Putamen (tissue), 1 donor: Measurements from ENCODE around the gene ARHGAP5.
"Not testable (repeated sequence)": the region's sequence is repeated elsewhere in the genome, so short reads cannot be mapped to it uniquely, and the experiment has no call there.

Experiments used
- DNase-seq: peaks from one replicate; pipeline ENCODE4 v3.0.0-alpha.2; 2016; ENCODE audit warnings: low spot score

Gene ARHGAP5

DNA sequence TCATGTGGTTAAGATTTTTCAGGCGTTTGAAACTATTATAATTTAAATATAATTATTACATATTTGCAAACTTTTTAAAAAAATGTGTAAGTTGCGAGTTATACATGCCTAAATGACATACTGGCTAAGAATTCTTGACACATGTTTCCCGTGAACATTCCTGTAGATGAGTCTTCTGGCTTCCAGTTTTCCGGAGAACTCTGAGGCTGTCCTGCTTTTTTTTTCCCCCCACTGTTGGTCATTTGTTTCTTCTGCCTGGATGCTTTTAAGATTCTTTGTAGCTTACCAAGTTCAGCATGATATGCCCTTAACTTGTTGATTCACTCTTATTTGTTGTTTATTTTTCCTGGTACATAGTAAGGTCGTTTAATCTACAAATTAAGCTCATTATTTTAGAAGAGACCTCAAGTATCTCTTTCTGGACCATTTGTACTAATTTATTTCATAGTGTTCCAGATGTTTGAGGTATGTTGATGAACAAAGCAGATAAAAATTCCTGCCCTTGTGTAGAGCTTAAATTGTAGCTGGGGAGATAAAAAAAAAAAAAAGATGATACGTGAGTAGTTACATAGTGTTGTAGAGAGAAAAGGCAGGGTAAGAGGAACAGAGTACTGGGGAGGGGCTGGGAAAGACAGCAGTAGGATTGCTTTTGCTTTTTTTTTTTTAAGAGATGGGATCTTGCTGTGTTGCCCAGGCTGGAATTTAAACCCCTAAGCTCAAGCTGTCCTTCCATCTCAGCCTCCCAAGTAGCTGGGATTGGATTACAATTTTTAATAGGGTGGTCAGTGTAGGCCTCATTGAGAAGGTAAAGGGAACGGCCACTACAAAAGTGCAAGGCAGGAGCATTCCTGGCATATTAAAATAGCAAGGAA, 32.8 kb downstream of the ARHGAP5 start:
- DNase-seq, result no peak

DNA sequence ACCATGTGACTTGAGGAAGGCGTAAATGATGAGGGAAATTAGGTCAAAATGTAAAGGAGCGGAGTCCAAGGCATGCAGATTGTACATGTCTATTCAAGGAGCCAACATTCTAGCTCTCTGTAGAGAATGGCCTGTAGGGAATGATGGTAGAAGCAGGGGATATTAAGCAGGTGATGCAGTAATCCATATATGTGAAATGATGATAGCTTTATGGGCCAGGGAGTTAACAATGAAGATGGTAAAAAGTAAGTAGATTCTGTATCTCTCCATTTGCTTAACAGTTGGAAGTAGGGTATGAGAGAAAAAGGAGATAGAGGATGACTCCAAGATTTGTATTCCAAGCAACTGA, 33.4 kb downstream of the ARHGAP5 start:
- DNase-seq, result no peak

DNA sequence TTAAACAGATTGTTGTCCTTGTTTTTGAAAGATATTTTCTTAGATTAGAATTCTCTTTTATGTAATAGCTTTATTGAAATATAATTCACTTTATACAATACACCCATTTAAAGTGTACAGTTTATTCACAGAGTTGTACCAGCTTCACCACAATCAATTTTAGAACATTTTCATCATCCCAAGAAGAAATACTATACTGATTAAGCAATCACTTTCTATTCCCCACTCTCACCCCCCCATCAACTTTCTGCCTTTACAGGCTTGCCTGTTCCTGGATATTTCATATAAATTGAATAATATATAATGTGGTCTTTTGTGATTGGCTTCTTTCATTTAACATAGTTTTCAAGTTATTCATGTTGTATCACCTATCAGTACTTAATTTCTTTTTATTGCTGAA, 44.4 kb downstream of the ARHGAP5 start:
- DNase-seq, result no peak

DNA sequence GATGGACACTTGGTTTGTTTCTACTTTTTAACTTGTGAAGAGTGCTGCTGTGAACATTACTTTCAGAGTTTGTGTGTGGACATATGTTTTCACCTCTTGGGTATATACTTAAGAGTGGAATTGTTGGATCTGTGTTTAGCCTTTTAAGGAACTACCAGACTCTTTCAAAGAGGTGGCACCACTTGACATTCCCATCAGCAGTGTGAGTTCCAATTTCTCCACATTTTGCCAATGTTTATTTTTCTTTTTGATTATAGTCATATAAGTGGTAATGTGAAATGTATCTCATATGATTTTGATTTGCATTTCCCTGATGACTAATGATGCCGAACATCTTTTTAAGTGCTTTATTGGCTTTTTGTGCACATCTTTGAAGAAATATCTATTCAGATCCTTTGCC, 44.8 kb downstream of the ARHGAP5 start:
- DNase-seq, result no peak

DNA sequence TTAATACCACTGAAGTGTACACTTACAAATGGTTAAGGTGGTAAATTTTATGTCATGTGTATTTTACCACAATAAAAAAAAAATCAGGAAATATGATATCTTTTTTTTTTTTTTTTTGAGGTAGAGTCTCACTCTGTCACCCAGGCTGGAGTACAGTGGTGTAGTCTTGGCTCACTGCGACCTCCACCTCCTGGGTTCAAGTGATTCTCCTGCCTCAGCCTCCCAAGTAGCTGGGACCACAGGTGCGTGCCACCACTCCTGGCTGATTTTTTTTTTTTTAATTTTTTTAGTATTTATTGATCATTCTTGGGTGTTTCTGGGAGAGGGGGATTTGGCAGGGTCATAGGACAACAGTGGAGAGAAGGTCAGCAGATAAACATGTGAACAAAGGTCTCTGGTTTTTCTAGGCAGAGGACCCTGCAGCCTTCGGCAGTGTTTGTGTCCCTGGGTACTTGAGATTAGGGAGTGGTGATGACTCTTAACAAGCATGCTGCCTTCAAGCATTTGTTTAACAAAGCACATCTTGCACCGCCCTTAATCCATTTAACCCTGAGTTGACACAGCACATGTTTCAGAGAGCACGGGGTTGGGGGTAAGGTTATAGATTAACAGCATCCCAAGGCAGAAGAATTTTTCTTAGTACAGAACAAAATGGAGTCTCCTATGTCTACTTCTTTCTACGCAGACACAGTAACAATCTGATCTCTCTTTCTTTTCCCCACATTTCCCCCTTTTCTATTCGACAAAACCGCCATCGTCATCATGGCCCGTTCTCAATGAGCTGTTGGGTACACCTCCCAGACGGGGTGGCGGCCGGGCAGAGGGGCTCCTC, 50.0 kb downstream of the ARHGAP5 start:
- not testable (repeated sequence) for DNase-seq

DNA sequence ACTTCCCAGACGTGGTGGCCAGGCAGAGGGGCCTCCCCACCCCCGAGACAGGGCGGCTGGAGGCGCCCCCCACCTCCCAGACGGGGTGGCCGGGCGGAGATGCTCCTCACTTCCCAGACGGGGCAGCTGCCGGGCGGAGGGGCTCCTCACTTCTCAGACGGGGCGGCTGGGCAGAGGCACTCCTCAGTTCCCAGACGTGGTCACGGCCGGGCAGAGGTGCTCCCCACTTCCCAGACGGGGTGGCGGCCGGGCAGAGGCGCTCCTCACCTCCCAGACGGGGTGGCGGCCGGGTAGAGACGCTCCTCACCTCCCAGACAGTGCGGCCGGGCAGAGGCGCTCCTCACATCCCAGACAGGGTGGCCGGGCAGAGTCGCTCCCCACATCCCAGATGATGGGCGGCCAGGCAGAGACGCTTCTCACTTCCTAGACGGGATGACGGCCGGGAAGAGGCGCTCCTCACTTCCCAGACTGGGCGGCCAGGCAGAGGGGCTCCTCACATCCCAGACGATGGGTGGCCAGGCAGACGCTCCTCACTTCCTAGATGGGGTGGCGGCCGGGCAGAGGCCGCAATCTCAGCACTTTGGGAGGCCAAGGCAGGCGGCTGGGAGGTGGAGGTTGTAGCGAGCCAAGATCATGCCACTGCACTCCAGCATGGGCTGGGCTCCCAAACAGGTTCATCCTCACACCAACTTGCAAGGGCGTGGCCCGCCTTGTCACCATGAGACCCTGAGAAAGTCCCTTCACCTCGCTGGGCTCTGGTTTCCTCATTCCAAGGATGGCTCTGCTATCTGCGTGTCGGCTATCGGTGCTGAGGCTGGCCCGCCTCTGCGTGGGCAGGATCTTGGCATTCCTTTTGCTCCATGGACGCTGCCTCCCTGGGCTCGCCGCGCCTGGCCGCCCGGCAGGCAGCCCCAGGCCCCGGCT, 50.9 kb downstream of the ARHGAP5 start:
- not testable (repeated sequence) for DNase-seq

DNA sequence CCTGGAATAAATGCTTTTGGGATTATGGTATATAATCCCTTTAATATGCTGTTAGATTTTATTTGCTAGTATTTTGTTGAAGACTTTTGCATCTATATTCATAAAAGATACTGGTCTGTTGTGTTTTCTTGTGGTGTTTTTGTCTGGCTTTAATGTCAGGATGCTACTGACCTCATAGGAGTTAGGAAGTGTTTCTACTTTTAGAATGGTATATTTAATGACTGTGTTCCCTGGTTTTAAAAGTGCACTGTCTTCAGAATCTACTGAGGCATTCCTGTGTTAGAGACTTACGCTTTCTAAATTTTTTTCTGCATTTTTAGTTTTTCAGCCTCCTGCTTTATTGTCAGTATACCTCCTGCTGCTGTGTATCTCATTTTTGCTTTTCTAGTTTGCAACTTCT, 51.6 kb downstream of the ARHGAP5 start:
- no peak for DNase-seq

DNA sequence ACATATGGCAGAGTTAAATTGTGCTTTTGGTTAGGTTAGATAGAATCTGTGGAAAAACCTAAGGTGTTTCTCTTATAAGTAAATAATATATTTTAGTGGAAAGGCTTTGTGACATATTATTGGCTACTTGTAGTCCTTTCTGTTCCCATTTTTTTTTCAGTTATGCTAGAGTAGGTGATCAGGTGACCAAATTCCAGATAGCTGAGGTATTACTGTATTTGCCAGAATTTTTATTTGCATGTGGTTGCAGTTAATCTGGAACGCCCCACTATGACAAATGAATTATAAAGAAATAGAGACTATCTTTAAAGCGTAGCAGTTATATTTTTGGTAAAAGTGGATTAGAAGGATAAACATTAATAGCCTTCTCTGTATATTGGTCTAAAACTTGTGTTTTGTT, 52.0 kb downstream of the ARHGAP5 start:
- no peak for DNase-seq

DNA sequence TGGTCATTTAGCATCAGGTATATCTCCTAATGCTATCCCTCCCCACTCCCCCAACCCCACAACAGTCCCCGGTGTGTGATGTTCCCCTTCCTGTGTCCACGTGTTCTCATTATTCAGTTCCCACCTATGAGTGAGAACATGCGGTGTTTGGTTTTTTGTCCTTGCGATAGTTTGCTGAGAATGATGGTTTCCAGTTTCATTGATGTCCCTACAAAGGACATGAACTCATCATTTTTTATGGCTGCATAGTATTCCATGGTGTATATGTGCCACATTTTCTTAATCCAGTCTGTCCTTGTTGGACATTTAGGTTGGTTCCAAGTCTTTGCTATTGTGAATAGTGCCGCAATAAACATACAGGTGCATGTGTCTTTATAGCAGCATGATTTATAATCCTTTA, 54.6 kb downstream of the ARHGAP5 start:
- DNase-seq, result not testable (repeated sequence)

DNA sequence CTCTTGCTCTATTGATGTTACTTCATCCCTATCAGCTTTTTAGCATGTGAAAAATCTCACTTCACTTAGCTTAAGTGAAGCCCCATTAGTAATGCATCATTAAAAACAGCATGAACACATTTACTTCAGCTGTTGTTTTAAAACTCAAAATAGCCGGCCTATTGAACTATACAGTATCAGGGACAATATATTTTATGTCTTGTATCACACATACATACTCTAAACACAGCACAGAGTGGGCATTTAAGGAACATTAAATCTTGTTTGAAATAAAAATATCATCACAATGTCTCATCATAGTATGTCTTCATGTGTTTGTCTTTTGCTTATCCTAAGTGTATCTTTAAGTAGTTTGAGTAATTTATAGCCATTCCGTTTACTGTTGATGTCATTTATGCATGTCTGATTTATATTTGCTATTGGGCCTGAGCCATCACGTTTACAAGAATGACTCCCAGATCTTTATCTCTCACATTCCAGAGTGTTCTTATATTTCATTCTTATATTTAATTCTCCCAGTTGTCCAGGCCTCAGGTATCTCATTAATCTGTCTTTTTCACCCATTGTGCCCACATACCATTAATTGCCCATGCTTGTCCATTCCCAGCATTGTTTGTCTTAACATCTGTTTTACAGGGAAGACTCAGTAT, 57.5 kb downstream of the ARHGAP5 start:
- no peak for DNase-seq

DNA sequence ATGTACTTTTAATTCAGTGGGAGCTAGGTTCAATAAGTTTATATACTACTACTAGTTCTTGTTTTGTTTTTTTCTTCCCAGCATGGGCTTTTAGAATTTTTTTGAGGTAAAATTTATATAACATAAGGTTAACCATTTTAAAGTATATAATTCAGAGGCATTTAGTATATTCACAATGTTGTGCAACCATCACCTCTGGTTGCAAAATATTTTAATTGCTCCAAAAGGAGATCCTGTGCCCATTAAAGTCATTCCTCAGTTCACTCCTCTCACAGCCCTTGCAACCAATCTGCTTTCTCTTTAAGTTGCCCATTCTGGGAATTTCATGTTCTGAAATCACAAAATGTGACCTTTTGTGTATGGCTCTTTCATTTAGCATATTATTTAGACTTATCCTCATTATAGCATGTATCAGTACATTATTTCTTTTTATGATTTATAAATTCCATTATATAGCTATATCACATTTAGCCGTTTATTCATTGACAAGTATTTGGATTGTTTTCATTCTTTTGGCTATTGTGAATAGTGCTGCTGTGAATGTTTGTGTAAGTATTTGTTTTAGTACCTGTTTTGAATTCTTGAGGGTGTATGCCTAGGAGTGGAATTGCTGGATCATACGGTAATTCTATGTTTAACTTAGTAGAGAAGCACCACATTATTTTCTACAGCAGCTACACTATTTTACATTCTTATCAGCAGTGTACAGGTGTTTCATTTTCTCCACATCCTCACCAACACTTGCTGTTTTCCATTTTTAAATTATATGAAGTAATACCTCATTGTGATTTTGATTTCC, 59.1 kb downstream of the ARHGAP5 start:
- DNase-seq, result no peak

DNA sequence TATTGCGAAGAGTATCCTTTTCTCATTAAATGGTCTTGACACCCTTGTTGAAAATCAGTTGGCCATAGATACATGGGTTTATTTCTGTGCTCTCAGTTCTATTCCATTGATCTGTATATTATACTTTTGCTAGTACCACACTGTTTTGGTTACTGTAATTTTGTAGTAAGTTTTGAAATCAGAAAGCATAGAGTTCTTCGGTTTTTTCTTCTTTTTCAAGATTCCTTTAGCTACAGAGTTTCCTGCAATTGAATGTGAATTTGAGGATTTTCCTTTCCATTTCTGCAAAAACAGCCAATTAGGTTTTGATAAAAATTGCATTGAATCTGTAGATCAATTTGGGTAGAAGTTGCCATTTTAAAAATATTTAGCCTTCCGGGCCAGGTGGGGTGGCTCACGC, 60.2 kb downstream of the ARHGAP5 start:
- DNase-seq, result no peak

DNA sequence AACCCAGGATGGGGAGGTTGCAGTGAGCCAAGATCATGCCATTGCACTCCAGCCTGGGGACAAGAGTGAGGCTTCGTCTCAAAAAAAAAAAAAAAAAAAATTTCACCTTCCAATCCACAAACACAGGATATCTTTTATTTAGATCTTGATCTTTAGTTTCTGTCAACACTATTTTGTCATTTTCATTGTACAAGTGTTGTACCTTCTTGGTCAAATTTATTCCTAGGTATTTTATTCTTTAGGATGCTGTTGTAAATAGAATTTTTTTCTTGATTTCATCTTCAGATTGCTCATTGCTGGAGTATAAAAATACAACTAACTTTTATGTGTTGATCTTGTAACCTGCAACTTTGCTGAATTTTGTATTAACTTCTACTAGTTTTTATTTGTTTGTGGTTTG, 60.8 kb downstream of the ARHGAP5 start:
- DNase-seq, result no peak

DNA sequence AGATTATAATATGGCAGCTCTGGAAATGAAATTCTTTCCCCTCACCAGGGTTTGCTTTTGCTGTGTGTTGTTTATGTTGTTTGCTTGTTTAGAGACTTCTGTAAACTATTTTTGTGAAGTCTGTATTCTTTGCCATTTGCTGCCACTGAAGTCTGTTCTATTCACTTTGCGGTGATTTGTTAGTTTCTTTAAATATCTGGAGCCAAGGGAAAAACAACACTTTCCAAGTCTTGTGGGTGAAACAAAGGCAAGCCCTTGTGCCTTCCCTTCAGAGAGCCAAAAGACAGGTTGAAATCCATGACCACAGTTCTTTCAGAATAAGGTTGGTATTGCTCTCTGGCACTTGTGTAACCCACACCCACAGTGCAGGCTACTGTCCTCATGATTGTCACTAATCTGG, 65.2 kb downstream of the ARHGAP5 start:
- DNase-seq, result no peak

DNA sequence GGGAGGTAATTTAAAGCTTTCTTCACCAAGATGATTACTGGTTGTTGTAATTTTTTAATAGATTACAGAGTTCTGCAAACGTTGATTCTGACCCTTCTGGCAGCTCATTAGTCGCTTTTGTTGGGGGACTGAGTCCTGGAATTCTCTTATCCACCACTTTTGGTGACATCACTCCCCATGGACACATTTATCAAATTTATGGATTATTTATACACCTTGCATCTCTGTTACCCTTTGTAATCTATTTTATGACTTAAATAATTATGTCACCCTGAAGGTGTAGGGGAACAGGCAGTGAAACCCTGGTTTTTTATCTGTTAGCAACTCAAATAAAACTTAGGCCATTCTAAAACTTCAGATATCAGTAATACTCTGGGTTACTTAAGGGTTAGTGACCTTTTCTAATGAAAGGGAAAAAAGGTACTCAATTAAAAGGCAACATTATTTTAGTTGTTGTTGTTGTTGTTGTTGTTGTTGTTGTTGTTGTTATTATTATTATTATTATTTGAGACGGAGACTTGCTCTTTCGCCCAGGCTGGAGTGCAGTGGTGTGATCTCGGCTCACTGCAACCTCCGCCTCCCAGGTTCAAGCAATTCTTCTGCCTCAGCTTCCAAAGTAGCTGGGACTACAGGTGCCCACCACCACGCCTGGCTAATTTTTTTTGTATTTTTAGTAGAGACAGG, 65.8 kb downstream of the ARHGAP5 start:
- no peak for DNase-seq

DNA sequence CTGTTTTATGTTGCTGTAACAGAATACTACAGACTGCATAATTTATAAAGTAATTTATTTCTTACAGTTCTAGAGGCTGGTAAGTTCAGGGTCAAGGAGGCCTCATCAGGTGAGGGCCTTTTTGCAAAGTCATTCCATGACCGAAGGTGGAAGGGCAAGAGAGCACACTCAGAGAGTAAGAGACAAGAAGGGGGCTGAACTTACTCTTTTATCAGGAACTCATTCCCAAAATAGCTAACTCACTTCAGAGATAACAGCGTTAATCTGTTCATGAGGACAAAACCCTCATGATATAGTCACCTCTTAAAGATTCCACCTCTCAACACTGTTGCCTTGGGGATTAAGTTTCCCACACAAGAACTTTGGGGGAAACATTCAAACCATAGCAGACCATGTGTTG, 73.3 kb downstream of the ARHGAP5 start:
- DNase-seq, result no peak

DNA sequence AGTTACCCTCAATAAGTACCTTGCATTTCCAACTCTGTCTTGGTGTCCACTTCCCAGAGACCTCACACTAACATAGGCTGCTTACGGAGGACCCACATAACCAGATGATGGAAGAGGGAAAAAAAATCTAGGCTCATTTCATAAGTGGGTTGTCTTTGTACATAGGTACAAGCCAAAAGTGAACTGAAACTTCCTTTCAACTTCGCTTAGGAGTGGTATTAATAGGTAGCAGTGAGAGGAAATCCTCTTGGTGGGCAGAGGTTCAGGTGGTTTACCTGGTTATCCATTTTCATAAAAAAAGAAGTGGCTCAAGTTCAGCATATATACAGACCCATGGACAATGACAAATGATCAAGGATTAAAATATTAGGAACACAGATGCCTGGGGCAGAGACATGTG, 88.9 kb downstream of the ARHGAP5 start:
- no peak for DNase-seq

DNA sequence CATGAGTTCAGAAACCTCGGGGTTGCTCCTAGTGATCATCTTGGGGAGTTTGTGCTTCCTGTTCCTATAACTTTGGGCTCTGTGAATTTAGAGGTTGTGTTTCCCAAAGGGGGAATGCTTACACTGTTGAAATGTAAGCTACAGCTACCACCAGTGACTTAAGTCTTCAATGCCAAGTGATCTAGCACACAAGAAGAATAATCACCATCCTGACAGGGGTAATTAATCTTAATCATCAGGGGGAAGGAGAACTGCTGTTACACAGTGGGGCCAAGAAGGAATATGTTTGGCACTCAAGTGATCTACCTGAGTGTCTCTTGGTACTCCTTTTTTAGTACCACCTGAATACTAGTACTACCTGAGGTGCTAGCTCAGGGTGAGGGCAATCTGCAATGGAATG, 89.8 kb downstream of the ARHGAP5 start:
- DNase-seq, result no peak

DNA sequence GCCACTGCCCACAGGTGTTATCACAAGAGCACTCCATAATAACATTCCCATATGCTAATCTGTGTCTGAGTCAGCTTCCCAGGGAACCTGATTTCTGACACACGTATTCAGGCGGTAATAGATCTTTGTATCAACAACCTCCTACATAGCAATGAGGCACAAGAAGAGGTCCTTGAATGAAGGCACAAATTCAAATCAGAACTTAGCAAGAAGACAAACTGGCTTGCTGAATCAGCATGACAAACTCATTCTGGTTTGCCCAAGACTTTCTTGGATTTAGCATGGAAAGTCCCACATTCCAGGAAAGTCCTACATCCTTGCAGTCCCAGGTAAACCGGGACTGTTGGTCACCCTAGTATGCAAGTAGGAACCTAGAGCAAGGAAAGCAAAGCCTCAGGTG, 90.8 kb downstream of the ARHGAP5 start:
- DNase-seq, result peak; percentile 7

DNA sequence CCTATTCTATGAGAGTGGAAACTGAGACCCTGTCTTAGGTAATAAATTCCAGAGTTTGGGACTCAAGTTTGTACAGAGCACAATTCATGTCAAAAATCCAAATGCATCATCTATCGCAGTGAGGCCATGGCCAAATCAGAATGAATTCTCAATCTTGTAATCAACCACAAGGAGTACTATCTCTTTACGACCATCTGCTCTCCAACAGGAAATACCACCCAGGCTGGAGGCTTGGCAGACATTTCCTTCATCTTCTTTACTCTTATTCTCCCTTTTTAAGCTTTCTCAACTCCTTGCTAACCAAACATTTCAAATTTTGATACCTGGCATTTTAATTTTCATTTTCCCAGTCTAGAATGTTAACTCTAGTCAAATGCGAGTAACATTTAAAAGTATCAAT, 92.1 kb downstream of the ARHGAP5 start:
- DNase-seq, result no peak
